ENCODE measurements around the gene MTM1. TPM values are rescaled to one million over a fixed set of nuclear protein-coding genes. Genes with fewer than 3 reads are reported as not detected.

MTM1 gene
- 4.6 TPM for polyA plus RNA-seq (2013, experiment 1 of 2; ENCODE audit: insufficient read length)
- 4.4 TPM for polyA plus RNA-seq (2013, experiment 2 of 2; ENCODE audit: insufficient read length)

DNA sequence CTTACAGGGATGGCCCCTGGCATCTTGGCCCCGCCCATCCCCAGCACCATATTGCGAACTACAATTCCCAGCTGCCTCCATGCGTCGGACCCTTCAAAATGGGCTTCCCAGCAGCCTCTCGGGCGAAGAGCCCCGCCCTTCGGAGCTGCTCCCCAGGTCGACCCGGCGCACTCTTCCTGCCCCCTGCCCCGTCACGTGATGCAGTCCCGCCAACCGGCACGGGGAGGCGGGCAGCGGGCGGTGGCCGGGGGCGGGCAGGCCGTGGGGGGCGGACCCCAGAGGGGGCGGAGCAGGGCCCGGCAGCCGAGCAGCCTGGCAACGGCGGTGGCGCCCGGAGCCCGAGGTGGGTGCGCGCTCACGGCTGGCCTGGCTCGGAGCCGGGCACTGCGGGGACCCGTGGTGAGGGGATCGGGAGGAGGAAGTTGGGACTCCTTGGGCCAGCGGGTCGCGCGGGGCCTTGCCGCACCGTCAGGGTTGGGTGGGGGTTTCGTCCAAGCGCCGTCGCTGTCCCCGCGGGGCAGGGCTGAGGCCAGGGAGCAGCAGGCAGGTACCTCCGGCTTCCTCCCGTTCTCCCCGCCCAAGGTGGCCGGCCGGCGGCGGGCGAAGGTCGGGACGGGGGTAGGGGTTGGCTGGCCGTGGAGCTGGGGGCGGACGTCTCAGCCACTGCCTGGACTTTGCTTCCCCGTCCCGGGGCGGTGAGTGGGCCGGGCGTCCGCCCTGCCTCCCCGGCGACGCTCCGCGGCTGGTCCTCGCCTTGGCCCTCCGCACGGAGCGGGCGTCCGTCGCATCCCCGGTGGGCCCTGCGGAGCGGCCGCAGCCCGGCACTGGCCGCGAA is at the start of gene MTM1:
MTM1 (plus strand) TSS at position 302 of the 835 bp plus-strand sequence. CDS start 23,994 bp downstream, outside the sequence.
- peak; percentile 96 for DNase-seq

DNA sequence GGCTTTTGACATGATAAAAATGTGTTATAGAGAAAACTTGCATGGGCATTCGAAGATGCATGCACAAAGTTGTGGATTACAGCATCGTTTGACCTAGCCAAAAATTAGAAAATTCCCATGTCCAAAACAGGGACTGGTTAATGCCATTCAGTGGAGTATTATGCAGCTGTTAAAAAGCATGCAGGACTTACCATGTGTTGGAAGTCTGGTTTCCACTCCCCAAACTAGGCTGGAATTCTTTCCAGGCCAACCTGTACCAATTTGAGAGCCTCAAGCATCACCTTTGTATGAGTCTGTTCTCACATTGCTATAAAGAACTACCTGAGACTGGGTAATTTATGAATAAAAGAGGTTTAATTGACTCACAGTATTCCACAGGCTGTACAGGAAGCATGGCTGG is 45.9 kb upstream of the MTM1 start:
- DNase-seq, result no peak

GRCh38 chrX:150525061-150525919 is 43.1 kb upstream of the MTM1 start:
- no peak for DNase-seq

DNA sequence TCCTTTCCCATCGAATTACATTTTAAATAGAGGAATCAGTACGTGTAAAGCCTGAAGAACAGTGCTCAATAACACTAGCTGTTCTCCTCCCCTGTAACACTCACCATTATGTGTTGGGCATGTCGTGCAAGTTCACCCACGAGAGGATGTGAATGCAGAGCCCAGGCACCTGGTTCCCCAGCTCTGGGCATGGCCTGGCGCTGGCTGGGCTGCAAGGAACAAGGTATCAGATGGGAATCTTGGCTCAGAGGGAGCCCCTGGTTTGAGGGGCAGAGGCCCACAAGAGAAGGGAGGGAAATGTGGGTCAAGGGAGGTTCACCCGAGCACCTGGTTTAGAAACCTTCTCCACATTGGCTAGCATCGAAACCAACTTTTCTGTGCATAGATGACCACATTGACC is 41.7 kb upstream of the MTM1 start:
- DNase-seq, result no peak

DNA sequence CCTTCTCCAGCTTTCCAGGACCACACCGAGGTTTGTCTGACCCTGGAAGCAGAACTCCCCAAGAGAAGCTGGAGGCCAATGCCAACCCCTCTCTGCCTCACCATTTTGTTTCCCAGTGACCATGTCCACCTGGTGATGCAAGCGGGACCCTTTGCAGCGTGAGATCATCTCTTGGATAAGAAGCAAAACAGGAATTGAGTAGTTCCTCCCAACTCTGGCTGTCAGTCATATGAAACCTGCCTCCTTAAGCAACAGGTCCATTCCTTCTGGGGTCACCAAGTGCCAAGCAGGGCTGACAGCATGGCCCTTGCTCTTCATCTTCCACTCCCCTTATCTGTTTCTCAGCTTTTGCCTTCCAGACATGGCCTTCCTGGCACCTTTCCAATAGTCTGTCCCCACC is 41.3 kb upstream of the MTM1 start:
- no peak for DNase-seq

DNA sequence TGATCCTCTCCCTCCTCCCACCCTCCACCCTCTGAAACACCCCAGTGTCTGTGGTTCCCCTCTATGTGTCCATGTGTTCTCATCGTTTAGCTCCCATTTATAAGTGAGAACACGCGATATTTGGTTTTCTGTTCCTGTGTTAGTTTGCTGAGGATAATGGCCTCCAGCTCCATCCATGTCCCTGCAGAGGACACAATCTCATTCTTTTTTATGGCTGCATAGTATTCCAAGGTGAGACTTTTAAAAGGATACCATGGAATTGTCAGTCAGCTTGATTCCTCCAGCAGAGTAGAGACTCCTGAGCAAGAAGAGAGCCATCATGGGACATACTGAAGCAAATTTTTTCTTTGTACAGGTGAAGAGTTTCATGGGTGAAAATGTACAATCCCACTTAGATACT is 38.8 kb upstream of the MTM1 start:
- no peak for DNase-seq

GRCh38 chrX:150530821-150531220 is 37.6 kb upstream of the MTM1 start:
- DNase-seq, result no peak

- DNase-seq, result no peak
Measured at GRCh38 chrX:150531467-150531866, 37.0 kb upstream of the MTM1 start.

GRCh38 chrX:150533863-150534262 is 34.6 kb upstream of the MTM1 start:
- no peak for DNase-seq

GRCh38 chrX:150536455-150537116 is 31.8 kb upstream of the MTM1 start:
- no peak for DNase-seq

- no peak for DNase-seq
Measured at GRCh38 chrX:150537851-150538250, 30.6 kb upstream of the MTM1 start.

DNA sequence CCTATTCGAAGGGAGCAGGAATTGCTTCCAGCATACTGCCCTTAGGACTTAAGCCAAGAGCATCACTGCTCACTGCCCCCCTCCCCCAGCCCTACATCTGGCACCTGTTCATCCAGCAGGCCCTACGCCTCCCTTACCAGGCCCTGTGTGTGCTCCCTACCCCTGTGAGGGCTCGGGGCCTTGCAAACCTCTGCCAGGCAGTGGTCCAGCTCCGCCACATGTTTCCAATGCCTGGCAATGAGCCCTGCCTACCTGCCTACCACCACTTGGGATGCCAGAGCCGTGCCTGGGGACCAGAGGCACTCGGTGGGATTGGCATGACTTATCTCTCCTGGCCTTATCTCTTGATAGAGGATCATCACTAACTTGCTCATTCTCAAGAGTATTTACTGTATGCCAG is 27.5 kb upstream of the MTM1 start:
- no peak for DNase-seq

DNA sequence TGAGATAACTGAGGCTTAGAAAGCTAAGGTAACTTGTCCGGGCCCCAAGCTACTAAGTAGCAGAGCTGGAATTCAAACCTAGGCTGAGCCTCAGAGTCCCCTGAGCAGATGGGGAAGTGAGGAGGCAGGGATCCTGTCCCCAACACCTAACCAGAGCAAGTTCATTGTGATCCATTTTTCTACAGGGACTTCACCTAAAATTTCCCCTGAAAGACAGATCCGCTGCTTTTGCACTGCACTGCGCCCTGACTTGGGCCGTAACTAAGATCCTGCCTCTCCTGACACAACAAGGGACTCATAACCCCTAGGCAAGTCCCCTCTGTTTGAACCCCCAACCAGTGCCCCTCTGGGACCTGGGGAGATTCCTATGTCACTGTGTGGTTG is 25.6 kb upstream of the MTM1 start:
- no peak for DNase-seq

GRCh38 chrX:150543230-150544155 is 24.9 kb upstream of the MTM1 start:
- DNase-seq, result no peak

- DNase-seq, result no peak
Measured at GRCh38 chrX:150544222-150544787, 24.1 kb upstream of the MTM1 start.

DNA sequence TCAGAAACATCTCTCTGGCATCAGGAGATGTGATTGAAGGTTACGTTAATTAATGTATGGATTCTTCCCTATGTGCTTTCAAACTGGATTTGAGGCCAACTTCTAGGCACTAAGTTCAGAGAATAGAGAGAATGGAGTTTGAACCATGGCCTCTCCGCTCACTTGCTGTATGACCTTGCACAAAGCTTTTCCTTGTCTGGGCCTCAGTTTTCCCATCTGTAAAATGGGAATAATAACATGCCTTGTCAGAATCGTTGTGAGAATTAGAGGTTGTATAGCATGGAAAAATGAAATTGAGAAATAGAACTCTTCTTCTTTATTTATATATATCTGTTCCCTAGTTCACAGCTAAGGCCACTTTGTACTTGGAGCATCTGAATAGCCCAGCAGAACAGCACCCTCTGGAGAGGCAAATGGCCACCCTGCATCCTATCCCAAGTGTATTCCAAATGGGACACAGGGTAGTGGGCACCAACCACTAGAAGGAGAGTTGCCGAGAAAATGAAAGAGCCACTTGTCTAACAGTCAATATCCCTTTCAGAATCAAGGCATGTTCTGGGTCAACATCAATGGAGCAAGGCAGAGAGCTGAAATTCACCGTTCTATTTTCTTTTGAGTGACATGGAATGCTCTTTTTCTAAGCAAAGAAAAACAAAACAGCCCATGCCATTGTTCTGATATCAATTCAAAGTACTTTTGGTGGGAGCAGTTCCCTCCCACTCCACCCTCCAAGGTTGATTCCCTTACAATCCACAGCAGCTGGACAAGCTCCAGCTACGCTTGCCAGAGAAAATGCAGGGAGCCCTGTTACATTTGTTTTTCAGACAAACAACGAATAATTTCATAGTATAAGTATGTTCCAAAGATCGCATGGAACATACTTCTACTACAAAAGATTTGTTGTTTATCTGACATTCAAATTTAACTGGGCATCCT is 23.3 kb upstream of the MTM1 start:
- DNase-seq, result no peak

DNA sequence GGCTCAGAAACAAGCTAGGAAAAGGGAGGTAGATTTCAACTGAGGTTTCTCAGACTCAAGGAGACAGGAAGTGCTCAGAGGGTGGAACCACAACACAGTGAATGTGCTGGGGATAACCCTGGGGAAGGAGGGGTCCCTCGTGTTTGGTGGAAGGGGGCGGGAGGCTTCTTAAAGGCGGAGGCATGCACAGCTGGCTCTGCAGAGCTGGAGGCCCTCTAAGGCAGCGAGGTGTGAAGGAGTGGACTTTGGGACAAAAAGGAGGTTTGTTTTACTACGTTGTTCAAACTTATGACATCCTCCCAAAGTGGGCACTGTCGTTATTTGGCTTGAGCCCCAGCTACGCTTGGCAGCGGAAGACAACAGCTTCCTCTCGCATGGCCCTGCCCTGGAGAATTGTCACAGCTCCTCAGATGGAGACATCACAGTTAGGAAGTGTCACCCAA is 21.7 kb upstream of the MTM1 start:
- no peak for DNase-seq

- DNase-seq, result peak; percentile 32
Measured at GRCh38 chrX:150547375-150548115, 20.9 kb upstream of the MTM1 start.

GRCh38 chrX:150548251-150548650 is 20.2 kb upstream of the MTM1 start:
- DNase-seq, result no peak

- DNase-seq, result peak; percentile 64
Measured at GRCh38 chrX:150548684-150549083, 19.7 kb upstream of the MTM1 start.
